ENCODE measurements around the gene CRHR2. TPM values are rescaled to one million over a fixed set of nuclear protein-coding genes. Genes with fewer than 3 reads are reported as not detected.

CRHR2 gene
- polyA plus RNA-seq, 1 donor from 2014 or later = 0.15 TPM

DNA sequence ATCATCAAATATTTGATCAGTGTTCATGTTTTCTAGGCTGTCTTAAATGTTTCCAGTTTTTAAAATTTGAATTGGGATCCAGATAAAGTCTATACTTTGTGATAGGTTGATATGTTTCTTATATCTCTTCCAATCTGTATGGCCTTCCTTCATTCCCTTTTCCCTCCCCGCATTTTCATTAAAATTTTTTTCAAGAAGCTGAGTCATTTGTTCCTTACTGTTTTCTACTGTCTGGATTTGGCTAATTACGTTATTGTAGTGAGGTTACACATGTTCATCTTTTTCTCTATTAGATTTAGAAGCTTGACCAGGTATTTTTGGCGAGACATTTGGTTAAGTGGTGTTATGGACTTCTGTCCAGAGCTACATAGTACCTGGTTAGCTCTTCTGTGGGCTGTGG, 76.4 kb downstream of the CRHR2 start:
- Histone ChIP-seq H3K4me2 (ENCODE audit: low read length) (no peak overlapping the region), H3F3A (ENCODE audit: insufficient read depth, low read length, poor library complexity, severe bottlenecking) (no peaks in the 10 kb centered on the region), H3K79me2 (replicated peaks; ENCODE audit: insufficient read depth, low read length) (no peaks in the 10 kb centered on the region), H3K27ac (ENCODE audit: low read length) (no peak overlapping the region), H3K9ac (ENCODE audit: low read length) (no peak overlapping the region), H4K20me1 (ENCODE audit: insufficient read depth) (no peaks in the 10 kb centered on the region), H3K9me3 (ENCODE audit: low read length) (no peaks in the 10 kb centered on the region), H3K4me3 (ENCODE audit: low read length) (no peak overlapping the region), H3K27me3 (ENCODE audit: insufficient read depth, low read depth, low read length) (no peaks in the 10 kb centered on the region), H3K9me2 (ENCODE audit: insufficient read depth, low read length) (no peaks in the 10 kb centered on the region), H2AFZ (ENCODE audit: low read depth, low read length) (no peak overlapping the region), H3K36me3 (ENCODE audit: insufficient read depth, low read length) (peaks cover 10% of the 10 kb centered on the region)
- no peak for TF ChIP-seq TAF1 (IDR thresholded peaks at IDR 0.05; ENCODE audit: low read depth)
- TF ChIP-seq POLR2AphosphoS5 (IDR thresholded peaks at IDR 0.05) = no peak
- TF ChIP-seq EZH2 (IDR thresholded peaks at IDR 0.05; ENCODE audit: borderline replicate concordance, insufficient read depth, low read length, poor library complexity, severe bottlenecking) = no peak
- no peak for TF ChIP-seq EP300 (conservative IDR thresholded peaks at IDR 0.05; ENCODE audit: poor library complexity, severe bottlenecking)
- TF ChIP-seq, protein P1, sequence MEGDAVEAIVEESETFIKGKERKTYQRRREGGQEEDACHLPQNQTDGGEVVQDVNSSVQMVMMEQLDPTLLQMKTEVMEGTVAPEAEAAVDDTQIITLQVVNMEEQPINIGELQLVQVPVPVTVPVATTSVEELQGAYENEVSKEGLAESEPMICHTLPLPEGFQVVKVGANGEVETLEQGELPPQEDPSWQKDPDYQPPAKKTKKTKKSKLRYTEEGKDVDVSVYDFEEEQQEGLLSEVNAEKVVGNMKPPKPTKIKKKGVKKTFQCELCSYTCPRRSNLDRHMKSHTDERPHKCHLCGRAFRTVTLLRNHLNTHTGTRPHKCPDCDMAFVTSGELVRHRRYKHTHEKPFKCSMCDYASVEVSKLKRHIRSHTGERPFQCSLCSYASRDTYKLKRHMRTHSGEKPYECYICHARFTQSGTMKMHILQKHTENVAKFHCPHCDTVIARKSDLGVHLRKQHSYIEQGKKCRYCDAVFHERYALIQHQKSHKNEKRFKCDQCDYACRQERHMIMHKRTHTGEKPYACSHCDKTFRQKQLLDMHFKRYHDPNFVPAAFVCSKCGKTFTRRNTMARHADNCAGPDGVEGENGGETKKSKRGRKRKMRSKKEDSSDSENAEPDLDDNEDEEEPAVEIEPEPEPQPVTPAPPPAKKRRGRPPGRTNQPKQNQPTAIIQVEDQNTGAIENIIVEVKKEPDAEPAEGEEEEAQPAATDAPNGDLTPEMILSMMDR (IDR thresholded peaks at IDR 0.05; ENCODE audit: poor library complexity, severe bottlenecking) = no peak
- TF ChIP-seq, protein P2, sequence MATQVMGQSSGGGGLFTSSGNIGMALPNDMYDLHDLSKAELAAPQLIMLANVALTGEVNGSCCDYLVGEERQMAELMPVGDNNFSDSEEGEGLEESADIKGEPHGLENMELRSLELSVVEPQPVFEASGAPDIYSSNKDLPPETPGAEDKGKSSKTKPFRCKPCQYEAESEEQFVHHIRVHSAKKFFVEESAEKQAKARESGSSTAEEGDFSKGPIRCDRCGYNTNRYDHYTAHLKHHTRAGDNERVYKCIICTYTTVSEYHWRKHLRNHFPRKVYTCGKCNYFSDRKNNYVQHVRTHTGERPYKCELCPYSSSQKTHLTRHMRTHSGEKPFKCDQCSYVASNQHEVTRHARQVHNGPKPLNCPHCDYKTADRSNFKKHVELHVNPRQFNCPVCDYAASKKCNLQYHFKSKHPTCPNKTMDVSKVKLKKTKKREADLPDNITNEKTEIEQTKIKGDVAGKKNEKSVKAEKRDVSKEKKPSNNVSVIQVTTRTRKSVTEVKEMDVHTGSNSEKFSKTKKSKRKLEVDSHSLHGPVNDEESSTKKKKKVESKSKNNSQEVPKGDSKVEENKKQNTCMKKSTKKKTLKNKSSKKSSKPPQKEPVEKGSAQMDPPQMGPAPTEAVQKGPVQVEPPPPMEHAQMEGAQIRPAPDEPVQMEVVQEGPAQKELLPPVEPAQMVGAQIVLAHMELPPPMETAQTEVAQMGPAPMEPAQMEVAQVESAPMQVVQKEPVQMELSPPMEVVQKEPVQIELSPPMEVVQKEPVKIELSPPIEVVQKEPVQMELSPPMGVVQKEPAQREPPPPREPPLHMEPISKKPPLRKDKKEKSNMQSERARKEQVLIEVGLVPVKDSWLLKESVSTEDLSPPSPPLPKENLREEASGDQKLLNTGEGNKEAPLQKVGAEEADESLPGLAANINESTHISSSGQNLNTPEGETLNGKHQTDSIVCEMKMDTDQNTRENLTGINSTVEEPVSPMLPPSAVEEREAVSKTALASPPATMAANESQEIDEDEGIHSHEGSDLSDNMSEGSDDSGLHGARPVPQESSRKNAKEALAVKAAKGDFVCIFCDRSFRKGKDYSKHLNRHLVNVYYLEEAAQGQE (IDR thresholded peaks at IDR 0.05; ENCODE audit: borderline replicate concordance) = no peak
- TF ChIP-seq MXI1 (conservative IDR thresholded peaks at IDR 0.05; ENCODE audit: poor library complexity, severe bottlenecking) = no peak
- TF ChIP-seq SMC3 (conservative IDR thresholded peaks at IDR 0.05; ENCODE audit: poor library complexity) = no peak
- no peak for TF ChIP-seq RAD21 (conservative IDR thresholded peaks at IDR 0.05)

DNA sequence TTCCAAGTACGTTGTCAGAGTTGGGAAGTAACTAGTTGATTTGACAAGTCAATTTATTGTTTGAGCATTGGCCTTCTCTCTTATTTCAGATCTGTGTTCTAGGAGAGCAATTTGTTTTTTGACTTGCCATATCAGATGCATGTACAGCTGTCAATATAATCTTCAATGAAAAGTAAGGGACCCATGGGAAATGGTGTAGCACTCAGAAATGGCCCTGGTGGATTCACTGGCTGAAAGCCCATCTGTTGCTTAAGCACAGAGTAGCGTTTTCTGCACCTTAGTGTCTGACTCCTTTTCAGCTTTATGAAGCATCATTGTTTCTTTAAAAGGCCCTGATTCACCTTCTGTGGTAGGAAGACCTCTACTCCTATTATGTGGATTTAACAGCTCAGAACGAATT, 77.4 kb downstream of the CRHR2 start:
- Histone ChIP-seq H3F3A (ENCODE audit: insufficient read depth, low read length, poor library complexity, severe bottlenecking) (no peaks in the 10 kb centered on the region), H3K4me2 (ENCODE audit: low read length) (no peak overlapping the region), H3K36me3 (ENCODE audit: insufficient read depth, low read length) (peaks cover 10% of the 10 kb centered on the region), H4K20me1 (ENCODE audit: insufficient read depth) (no peaks in the 10 kb centered on the region), H3K9ac (ENCODE audit: low read length) (no peak overlapping the region), H3K9me2 (ENCODE audit: insufficient read depth, low read length) (no peaks in the 10 kb centered on the region), H3K27ac (ENCODE audit: low read length) (no peak overlapping the region), H2AFZ (ENCODE audit: low read depth, low read length) (no peak overlapping the region), H3K79me2 (replicated peaks; ENCODE audit: insufficient read depth, low read length) (no peaks in the 10 kb centered on the region), H3K4me3 (ENCODE audit: low read length) (no peak overlapping the region), H3K9me3 (ENCODE audit: low read length) (no peaks in the 10 kb centered on the region), H3K27me3 (ENCODE audit: insufficient read depth, low read depth, low read length) (no peaks in the 10 kb centered on the region)
- TF ChIP-seq, protein P1 (IDR thresholded peaks at IDR 0.05; ENCODE audit: poor library complexity, severe bottlenecking) = no peak
- TF ChIP-seq SMC3 (conservative IDR thresholded peaks at IDR 0.05; ENCODE audit: poor library complexity) = no peak
- TF ChIP-seq MXI1 (conservative IDR thresholded peaks at IDR 0.05; ENCODE audit: poor library complexity, severe bottlenecking) = no peak
- TF ChIP-seq EP300 (conservative IDR thresholded peaks at IDR 0.05; ENCODE audit: poor library complexity, severe bottlenecking) = no peak

Other genes starting within 250 kb of the CRHR2 start
- 0.43 and 1.9 TPM in 2 replicates for gene NOD1, start 203.7 kb downstream of the CRHR2 start, polyA plus RNA-seq
- 39.8 and 40.5 TPM in 2 replicates for gene GGCT, start 177.6 kb downstream of the CRHR2 start, polyA plus RNA-seq
- gene GARS1, start 87.6 kb downstream of the CRHR2 start, polyA plus RNA-seq = 90.8 and 99.1 TPM in 2 replicates
- 0.66 TPM in 1 of 2 replicates, not detected in the other for gene INMT, start 69.7 kb upstream of the CRHR2 start, polyA plus RNA-seq
- gene MINDY4, start 89.0 kb upstream of the CRHR2 start, polyA plus RNA-seq = 1.0 and 1.6 TPM in 2 replicates
- gene AQP1, start 229.4 kb upstream of the CRHR2 start, polyA plus RNA-seq = 0.72 and 3.2 TPM in 2 replicates

All from neural cell (in vitro differentiated cells).